ENCODE results near the gene EGLN2. TPM values are rescaled to one million over a fixed set of nuclear protein-coding genes. Genes with fewer than 3 reads are reported as not detected.

The EGLN2 gene
- total and polyA plus RNA-seq, 10 of the 15 experiments (the other 5 are each of a cell fraction or from before 2014, with no cell fraction given) = 8.6 to 93.0 (median 66.8) TPM

- TF ChIP-seq MLLT1 (IDR thresholded peaks at IDR 0.05) = peak; percentile 57; the same call in 1 of the 2 replicates
- TF ChIP-seq MTA2 (IDR thresholded peaks at IDR 0.05; ENCODE audit: low read depth) = peak; percentile 44; the same call in 1 of the 2 replicates
- peak; percentile 58 for TF ChIP-seq NR2F1 (conservative IDR thresholded peaks at IDR 0.05)
- TF ChIP-seq RUNX3 (IDR thresholded peaks at IDR 0.05; ENCODE audit: low read length) = peak; percentile 24; the same call in 1 of the 2 replicates
- TF ChIP-seq CBX3 (IDR thresholded peaks at IDR 0.05; ENCODE audit: borderline replicate concordance, low read depth) = no peak
- no peak for TF ChIP-seq PML (IDR thresholded peaks at IDR 0.05; ENCODE audit: low read length)
- no peak for TF ChIP-seq ATF3 (IDR thresholded peaks at IDR 0.05; ENCODE audit: borderline replicate concordance, extremely low read depth, low read depth, low read length)
- no peak for TF ChIP-seq ZBTB33 (IDR thresholded peaks at IDR 0.05)
- peak; percentile 93 for TF ChIP-seq IKZF1 (conservative IDR thresholded peaks at IDR 0.05)
- TF ChIP-seq DPF2 (IDR thresholded peaks at IDR 0.05) = 0 out of 2 replicates have a peak, but pooled peaks have one; percentile 51
- 0 out of 4 replicates have a peak, but pooled peaks of 1 of the 2 experiments have one; percentile 11 for TF ChIP-seq BHLHE40 (IDR thresholded peaks at IDR 0.05; ENCODE audit: borderline replicate concordance in 1 of 2, low read depth in 2 of 2, low read length in 1 of 2)
- peak; percentile 48; the same call in 1 of the 2 replicates for TF ChIP-seq PKNOX1 (IDR thresholded peaks at IDR 0.05)
- peak; percentile 46; the same call in 1 of the 2 replicates for TF ChIP-seq RELB (IDR thresholded peaks at IDR 0.05; ENCODE audit: low read depth)
- no peak for TF ChIP-seq SREBF1 (IDR thresholded peaks at IDR 0.05; ENCODE audit: low read length)
- TF ChIP-seq LARP7 (IDR thresholded peaks at IDR 0.05) = no peak
These were observed 44.3 kb upstream of the EGLN2 start (continued) for GRCh38 chr19:40754611-40755247.
